HG02885 (cell line): Measurements from ENCODE around the gene EXOC7.

Source experiments
- ATAC-seq: cut with Tn5 transposase; IDR thresholded peaks from one replicate; pipeline ENCODE4 v1.9.1; 2021; ENCODE audit warnings: mild to moderate bottlenecking; ENCODE audit not compliant: unreplicated experiment, poor library complexity

Gene EXOC7

DNA sequence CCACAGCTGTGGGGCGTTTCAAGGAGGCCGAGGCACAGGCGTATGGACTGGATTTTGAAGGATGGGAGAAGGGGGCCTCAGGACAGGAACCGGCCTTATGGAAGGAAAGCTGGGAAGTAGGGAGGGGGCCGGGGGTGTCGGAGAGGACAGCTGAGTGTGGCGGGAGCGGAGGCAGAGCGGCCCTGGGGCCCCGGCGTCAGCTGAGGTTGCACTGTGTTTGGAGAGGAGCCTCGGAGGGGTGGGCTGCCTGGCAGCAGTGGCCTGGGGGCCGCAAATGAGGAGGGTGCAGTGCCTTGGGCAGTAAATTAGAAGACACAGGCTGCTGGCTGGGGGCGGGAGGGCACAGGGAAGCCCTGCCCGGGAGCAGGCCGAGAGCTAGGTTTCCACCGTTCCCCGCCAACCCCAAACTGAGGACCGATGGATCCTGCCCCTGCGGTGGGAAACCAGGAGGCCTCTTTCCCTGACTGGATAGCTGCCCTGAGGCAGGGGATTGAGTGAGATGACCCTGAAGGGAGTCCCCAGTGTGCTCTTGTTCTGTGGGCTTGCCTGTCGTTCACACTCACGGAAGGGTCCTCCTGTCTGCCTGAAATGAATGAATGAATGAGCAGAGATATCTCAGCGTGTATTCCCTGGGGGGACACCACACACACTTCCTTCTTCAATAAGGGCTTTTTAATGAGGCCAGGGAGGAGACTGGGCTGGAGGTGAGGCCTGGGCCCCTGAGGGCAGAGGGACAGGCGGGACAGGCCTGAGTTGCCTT, 19.0 kb upstream of the EXOC7 start:
- ATAC-seq: no peak

DNA sequence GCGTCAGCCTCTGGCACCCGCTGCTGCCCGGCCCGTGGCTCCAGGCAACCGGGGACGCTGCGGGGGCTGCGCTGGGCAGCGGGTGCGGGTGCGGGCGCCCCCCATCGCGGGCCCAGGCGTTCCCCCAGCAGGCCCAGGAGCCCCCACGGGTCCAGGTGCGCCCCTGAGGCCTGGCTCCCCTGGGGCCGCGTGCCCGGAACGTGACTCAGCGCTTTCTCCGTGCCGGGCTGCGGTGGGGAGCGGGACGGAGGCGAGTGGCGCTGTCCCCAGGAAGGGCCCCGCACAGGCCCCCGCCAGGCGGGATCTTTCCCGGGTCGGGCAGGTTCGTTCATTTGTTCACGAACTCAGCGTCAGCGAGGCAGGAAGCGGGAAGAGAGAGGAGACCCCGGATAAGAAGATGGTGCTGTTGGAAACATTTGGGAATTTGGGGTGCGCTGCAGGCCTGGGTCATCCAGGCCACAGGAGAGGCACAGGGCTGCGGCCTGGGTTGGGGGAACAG, 18.4 kb upstream of the EXOC7 start:
- no peak for ATAC-seq

DNA sequence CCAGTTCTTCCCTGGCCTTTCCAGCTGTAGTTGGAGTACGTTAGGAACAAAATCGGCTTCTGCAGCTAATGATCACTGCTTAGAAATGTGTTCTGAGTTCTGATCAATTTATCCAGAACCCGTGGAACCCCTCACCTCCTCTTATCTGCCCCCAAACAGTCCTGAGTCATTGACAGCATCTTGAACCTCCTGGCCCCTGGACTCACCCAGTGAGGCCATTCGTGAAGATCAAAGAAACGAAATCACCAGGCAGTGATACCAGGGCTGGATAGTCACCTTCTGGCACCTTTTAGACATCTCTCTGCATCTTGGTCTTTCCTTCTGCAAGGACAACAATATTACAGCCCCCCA, 17.0 kb upstream of the EXOC7 start:
- no peak for ATAC-seq

DNA sequence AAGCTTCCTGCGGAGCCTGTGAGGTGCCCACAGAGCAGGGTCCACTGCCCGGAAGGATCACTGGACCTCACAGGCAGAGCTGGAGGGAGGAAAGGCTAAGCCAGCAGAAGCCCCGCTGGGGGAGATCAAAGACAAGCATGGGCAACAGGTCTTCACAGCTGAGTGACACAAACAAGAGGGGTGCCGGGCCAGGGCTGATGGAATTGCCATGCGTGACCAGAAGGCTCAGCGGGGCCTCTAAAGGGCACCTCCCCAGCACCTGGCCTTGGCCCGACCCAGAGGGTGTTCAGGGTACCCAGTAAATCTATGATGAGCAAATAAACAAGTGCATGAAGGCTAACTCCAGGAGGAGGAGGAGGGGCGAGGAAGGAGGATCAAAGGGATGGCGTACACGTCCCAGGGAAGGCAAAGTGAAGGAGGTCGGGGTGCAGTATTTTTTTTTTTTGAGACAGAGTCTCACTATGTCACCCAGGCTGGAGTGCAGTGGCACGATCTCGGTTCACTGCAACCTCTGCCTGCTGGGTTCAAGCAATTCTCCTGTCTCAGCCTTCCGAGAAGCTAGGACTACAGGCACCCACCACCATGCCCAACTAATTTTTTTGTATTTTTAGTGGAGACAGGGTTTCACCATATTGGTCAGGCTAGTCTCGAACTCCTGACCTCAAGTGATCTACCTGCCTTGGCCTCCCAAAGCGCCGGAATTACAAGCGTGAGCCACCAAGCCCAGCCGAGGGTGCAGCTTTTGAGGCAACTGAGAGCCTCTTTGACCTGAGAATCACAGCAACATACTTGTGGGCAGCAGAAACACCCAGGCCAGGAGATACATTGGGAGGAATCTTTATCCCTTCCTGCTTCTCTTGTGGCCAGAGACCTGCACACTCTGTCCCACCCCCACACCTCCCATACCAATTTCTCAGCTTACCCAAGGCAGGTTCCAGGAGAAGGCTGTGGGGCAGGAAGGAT, 16.1 kb upstream of the EXOC7 start:
- ATAC-seq: no peak

DNA sequence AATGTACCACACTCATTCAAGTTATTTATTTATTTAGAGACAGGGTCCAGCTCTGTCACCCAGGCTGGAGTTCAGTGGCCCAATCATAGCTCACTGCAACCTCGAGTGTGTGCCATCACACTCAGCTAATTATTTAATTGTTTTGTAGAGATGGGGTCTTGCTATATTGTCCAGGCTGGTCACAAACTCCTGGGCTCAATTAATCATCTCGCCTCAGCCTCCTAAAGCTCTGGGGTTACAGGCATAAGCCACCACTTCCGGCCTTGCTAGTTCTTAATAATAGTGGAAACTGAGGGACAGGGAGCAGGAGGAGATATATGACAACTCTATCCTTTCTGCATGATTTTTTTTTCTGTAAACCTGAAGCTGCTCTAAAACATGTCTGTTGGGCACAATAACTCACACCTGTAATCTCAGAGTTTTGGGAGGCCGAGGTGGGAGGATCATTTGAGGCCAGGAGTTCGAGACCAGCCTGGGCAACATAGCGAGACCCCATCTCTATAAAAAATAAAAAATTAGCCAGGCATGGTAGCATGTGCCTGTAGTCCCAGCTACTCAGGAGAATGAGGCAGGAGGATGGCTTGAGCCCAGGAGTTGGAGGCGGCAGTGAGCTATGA, 11.7 kb upstream of the EXOC7 start:
- ATAC-seq: no peak

DNA sequence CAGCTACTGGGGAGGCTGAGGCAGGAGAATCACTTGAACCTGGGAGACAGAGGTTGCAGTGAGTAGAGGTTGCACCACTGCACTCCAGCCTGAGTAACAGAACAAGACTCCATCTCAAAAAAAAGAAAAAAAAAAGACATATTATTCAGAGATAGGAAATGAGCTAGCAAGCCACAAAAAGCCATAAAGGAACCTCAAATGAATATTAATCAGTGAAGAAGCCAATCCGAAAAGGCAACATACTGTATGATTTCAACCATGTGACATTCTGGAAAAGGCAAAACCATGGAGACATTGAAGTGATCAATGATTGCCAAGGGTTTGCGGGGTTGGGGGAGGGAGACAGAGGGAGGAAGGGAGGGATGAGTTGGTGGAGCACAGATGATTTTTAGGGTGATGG, 8.4 kb upstream of the EXOC7 start:
- ATAC-seq: no peak

DNA sequence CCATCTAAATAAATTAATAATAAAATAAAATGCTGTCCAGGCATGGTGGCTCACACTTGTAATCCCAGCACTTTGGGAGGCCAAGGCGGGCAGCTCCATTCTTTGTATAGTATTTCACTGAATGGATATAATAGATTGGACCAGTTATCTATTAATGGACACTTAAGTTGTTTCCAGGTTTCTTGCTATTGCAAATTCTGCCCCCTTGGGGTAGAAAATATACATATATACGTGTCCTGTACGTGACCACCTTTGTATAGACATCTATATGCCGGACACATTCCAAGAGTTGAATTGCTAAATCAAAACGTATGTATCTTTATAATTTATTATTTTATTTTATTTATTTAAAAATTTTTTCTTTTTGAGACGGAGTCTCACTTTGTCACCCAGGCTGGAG, 3.9 kb upstream of the EXOC7 start:
- no peak for ATAC-seq

DNA sequence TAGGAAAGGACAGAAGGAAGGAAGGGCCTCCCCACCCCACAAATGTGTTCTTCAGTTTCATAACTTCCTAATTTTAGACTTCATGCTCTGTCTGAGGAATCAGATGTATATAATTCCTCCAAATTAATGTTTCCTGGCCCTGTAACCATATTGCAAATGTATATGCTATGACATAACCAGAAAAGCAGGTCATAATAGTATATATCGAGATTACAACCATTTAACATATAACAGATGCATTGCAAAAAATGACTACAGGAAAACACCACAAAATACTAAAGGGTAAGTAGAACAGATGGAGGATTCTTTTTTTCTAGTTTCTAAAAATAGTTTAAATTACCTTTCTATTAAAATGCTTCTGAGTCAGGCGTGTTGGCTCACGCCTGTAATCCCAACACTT, 3.1 kb upstream of the EXOC7 start:
- ATAC-seq: no peak

DNA sequence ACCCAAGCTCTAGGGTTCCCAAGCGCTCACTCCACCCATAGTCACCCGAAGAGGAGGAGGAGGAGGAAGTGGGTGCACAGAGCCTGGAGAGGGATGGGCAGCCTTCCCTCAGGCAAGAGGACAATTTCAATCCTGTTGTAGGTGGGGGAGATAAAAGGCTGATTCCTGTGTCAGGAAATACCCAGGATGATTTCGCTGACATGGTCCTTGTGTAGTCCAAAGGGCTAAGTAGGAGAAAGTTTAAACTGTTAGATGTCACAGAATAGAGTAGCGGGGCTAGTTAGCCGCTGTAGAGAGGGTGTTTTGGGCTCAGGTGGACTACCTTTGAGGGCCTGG, 1.3 kb upstream of the EXOC7 start:
- ATAC-seq: no peak

DNA sequence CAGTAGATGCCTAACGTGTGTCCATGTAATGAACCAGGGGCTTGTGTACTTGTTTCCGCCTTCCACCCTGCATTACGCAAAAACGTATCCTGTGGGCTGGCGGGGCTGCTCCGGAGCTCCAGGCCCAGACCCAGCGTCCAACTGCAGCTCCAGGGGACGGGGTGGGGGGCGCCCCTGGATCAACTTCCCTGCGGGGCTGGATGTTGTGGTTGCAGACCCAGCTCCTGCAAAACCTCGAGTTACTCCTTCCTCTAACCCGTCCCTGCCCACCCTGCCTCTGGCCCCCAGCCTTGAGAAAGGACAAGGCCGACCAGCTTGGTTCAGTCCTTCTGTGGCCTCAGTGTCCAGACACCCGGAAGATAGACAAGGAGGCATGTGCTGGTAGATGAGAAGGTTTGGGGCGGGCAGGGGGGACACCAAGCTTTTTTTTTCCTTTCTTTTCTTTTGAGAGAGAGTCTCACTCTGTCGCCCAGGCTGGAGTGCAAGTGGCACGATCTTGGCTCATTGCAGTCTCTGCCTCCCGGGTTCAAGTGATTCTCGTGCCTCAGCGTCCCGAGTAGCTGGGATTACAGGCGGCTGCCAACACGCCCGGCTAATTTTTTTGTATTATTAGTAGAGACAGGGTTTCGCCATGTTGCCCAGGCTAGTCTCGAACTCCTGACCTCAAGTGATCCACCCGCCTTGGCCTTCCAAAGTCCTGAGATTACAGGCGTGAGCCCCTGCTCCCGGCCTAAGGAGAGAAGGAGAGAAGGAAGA, 731 bp upstream of the EXOC7 start:
- no peak for ATAC-seq

DNA sequence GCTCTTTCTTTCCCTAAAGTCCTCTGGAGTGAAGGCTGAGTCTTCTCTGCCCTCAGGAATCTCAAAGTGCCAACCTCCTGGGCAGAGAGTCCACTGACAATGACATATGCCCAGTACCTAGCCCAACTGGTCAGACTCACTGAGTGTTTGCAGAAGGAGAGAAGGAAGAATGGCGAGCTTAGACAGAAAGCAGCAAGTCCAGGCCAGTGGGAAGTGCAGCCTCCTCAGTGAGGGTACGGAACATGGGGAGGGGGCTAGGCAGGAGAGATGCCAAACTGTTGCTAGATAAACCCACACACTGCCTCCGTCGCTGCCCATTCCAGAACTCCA, 678 bp downstream of the EXOC7 start:
- ATAC-seq: no peak

DNA sequence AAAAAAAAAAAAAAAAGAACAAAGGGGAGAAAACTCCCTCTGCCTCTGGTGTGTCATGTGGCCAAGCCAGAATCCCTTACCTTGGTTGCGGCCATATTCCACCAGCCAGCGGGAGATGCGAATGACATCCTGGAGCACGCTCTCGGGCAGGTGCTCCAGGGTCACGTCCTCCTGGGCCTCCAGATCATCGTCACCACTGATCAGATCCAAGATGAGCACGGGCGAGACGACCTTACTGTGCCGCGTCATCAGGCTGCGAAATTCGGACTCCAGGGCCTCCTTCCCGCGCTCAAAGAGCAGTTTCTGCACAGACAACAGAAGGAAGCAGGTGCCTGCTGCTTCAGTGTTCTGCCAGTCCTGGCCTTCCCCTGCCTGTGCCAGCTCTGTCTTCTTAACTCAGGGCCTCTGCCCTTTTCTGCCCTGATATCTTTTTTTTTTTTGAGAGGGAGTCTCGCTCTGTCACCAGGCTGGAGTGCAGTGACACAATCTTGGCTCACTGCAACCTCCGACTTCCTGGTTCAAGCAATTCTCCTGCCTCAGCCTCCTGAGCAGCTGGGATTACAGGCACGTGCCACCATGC, 5.8 kb downstream of the EXOC7 start:
- no peak for ATAC-seq

DNA sequence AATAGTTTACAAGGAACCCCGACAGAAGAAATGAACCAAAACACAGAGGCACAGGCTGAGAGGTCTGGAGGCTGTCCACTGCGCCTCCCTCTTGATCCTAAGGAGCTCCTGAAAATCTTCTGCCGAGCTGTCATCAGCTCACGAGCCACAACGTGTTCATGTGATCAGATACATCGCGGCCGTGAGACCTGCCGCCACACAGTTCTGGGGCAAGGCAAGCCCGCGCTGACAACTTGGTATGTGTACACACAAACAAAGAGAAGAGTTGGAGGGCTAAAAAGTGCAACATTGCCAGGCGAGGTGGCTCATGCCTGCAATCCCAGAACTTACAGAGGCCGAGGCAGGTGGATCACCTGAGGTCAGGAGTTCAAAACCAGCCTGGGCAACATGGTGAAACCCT, 7.6 kb downstream of the EXOC7 start:
- no peak for ATAC-seq

DNA sequence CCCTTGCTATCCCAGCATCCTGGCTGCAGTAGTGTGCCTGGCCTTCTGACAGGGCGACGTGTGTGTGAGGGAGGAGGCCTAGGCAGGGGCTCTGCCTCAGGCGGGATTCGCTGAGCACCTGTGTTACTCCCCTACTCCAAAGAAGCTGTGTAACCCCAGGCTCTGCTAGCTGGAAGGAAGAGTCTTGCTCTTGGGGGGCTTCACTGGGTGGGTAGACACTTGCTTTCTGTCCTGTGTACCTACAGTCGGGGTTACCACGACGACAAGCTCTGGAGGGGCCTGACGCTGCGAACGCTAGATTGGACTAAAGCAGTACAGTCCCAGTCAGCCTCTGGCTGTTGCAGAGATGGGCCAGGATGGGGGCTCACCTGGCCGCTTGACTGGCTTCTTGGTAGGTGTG, 9.5 kb downstream of the EXOC7 start:
- no peak for ATAC-seq

DNA sequence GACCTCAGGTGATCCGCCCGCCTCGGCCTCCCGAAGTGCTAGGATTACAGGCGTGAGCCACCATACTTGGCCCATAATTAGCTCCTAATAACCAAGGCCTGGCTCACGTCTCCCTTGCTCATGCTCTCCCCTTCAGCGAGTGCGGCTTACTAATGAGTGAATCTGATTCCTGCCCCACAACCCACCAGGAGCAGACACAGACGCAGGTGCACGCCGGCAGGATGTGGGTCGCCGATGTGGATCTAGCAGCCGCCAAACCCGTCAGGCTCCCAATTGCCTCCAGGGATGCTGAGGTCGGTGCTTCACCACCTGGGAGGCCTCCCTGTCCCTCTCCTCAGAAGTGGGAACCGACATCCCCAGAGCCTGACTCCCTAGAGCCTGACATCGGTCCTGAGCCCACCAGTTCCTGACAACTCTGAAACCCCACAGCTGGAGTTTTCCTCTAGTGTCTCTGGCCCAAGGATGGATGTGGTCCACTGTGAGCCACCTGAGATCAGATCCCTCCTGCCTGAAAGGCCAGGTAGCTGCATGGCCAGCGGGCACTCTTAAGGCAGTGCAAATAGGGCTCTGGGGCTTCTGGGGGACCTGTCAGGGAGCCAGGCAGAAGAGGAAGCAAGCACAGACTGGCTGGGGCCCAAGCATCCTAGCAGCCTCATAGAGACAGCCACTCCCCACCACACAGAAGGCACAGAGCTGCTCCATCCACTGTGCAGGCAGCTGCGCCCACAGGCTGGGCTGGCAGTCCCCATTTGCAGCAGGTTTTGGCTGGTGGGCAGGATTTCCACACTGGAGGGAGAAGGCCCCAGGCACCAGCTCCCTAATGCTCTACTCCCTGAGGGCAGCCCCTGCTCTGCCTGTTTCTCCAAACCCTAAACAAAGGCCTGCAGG, 10.8 kb downstream of the EXOC7 start:
- ATAC-seq: no peak

DNA sequence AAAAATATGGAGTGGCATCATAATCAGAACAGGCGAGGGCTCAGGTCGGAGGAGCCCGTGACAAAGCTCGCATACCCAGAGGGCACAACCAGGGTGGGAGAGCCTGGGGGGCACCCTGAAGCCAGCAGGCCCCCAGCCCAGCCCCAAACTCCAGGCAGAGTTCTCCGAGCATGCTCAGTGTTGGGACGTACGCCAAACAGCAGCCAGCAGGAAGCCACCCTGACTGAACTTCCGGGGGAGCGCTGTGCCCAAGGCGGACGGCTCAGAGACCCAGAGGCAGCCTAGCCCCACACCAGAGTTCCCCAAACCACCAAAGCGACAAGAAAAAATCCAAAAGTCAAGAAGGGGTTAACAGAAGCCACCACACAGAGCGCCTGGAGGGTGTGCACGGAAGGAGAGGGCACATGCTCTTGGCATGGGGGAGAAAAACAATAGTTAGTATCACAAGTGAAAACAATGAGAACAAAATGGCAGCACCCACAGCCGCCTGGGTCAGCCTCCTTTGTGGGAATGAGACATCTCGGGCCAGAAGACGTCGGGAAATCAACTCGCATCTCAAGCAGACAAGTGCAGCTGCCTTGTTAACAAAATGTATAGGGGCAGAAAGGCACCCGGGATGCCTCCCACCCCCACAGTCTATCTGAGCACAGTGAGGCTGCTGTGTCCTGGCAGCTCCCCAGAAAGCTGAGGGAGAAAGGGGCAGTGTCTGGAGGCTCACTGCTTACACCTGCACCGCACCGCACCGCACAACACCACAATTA, 11.9 kb downstream of the EXOC7 start:
- ATAC-seq: no peak

DNA sequence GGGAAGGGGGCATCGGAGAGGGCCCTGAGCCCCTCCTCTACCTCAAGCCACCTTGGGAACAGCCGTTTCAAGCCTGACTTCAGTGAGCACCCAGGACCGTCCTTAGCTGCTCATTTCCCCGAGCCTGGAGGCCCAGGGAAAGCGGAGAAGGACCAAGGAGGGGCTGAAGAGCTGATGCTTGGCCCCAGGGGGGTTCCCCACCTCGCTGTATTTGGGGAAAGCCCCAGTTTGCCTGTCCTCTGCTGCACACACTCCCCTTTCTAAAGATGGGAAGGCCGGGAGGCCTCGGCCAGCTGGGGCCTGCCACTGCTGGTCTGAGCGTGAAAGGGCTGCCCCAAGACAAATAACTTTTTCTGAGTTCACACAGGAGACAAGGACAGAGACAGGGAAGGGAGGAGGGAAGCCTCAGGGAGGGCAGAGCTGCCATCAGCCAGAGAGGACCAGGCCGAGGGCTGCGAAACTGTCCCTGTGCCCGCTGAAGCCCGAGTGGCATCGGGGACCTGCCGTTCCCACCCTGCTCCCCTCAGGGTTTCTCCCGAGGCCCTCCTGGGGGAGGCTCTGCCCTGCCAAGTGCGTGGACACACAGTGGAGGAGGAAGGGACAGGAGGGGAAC, 13.0 kb downstream of the EXOC7 start:
- ATAC-seq: no peak
